NCI-H1105 (cell line): ENCODE data around the gene CDH26.

Experiments
- DNase-seq: peaks from one replicate; lab custom pipeline; 2025; lab: John Stamatoyannopoulos, UW

Gene CDH26

DNA sequence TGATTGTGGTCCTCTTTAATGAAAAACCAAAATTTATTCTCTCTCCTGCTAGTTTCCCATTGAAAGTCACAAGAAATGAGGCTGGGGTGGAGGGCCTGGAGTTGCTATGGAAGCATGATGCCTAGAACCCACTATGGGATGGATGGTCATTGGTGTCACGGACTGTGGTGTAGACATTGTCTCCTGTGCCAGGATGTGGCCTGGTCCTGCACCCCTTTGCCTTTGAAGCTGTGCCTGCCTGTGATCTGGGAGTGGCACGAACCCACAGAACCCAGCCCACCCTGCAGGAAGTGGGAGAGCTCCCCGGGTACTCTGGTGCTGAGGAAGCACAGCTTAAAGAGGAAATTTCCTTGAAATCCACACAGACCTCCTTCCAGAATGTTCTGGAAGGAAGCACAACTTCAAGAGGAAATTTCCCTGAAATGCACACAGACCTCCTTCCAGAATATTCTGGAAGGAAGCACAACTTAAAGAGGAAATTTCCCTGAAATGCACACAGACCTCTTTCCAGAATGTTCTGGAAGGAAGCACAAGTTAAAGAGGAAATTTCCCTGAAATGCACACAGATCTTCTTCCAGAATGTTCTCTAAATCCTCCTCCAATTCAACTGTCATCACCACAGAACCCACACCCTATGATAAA is 105.6 kb downstream of the CDH26 start:
- DNase-seq, result no peak
